Lung (tissue), 12 donors: Measurements from ENCODE around the gene CKAP5. TPM values are rescaled to one million over a fixed set of nuclear protein-coding genes. Genes with fewer than 3 reads are reported as not detected.

Source experiments
- ATAC-seq: fragments of 200-7000 bp; cut with Tn5 transposase; one replicate; pipeline ENCODE4 v1.9.1; 2020; ENCODE audit warnings: moderate number of reproducible peaks; ENCODE audit not compliant: insufficient read depth, low FRiP score
- DNase-seq, 3 donors: peaks; one replicate each; pipeline ENCODE4 v3.0.0-alpha.2; 2013 to 2017
- H3K27ac ChIP-seq, 2 donors: one replicate each; pipeline ENCODE4 v1.5.1; 2013; ENCODE audit warnings: mild to moderate bottlenecking in 2 of 2, moderate library complexity in 2 of 2, control low read depth in 1 of 2, inconsistent platforms in 1 of 2, low read depth in 1 of 2, low read length in 1 of 2
- H3K27me3 ChIP-seq, 3 donors: one replicate each; pipeline ENCODE4 v1.5.1; 2013; ENCODE audit warnings: low read length in 2 of 3; ENCODE audit not compliant: control insufficient read depth in 3 of 3, insufficient read depth in 3 of 3
- H3K36me3 ChIP-seq, 4 donors: one replicate each; pipeline ENCODE4 v1.5.1; 2013; ENCODE audit warnings: low read length in 4 of 4, mild to moderate bottlenecking in 1 of 4, moderate library complexity in 1 of 4; ENCODE audit not compliant: control insufficient read depth in 4 of 4, insufficient read depth in 4 of 4
- H3K4me1 ChIP-seq, 5 donors: one replicate each; pipeline ENCODE4 v1.5.1; 2013; ENCODE audit warnings: low read length in 5 of 5, mild to moderate bottlenecking in 2 of 5, moderate library complexity in 1 of 5; ENCODE audit not compliant: control insufficient read depth in 5 of 5, insufficient read depth in 5 of 5
- H3K4me3 ChIP-seq: one replicate; pipeline ENCODE4 v1.5.1; 2013; ENCODE audit warnings: mild to moderate bottlenecking, control low read depth, moderate library complexity
- H3K9ac ChIP-seq, 2 donors: one replicate each; pipeline ENCODE4 v1.5.1; 2013; ENCODE audit warnings: low read length in 2 of 2, control low read depth in 1 of 2; ENCODE audit not compliant: insufficient read depth in 1 of 2
- H3K9me3 ChIP-seq, 4 donors: one replicate each; pipeline ENCODE4 v1.5.1; 2013; ENCODE audit warnings: low read length in 3 of 4, mild to moderate bottlenecking in 1 of 4, moderate library complexity in 1 of 4; ENCODE audit not compliant: control insufficient read depth in 4 of 4, insufficient read depth in 3 of 4
- CTCF ChIP-seq: IDR thresholded peaks from 2 replicates; pipeline ENCODE4 v1.5.1; 2012; ENCODE audit warnings: mild to moderate bottlenecking; ENCODE audit errors: control extremely low read depth, extremely low read depth
- WGBS, 2 donors: extraction: QIAGEN DNeasy Blood & Tissue Kit; methylation state at CpG; one replicate each; pipeline ENCODE4 v1.1.7; 2013; 5-methylcytosine and 5-hydroxymethylcytosine counted together
- polyA plus RNA-seq, 2 donors: library from polyadenylated mRNA; stranded (reverse); fragments of 200-250 nt; gene quantifications; one replicate each; pipeline ENCODE4 v1.2.1, GENCODE V29; 2013
- total RNA-seq, 2 donors: library from RNA; depleted of rRNA in 1 of 2; stranded (reverse); fragments of >200 nt in 1 of 2; gene quantifications; one replicate each; pipeline ENCODE4 v1.2.1, GENCODE V29; 2014 to 2021
- donor health status: control.
- donor health status: control.
- donor health status: Bipolar disorder and iron deficiency.
- donor health status: healthy.
- donor health status: DM: yes; HTN: yes; CAD: no.

The CKAP5 gene
- total and polyA plus RNA-seq, 4 donors: 5.7 to 76.7 (median 32.2) TPM

- DNase-seq (no peak), ATAC-seq (no peak)
- no peak overlapping the region for H3K9ac ChIP-seq
- H3K4me3 ChIP-seq: no peak overlapping the region
- 96% methylated on average over 2 of the region's 2 CpGs for WGBS, 2 donors
- no peak overlapping the region for H3K27ac ChIP-seq
- TF ChIP-seq CTCF: no peak
- peaks cover 0 to 19% (median 7%) of the 10 kb centered on the region in 4 donors for H3K36me3 ChIP-seq
- no peaks in the 10 kb centered on the region for H3K4me1 ChIP-seq
- H3K27me3 ChIP-seq: no peaks in the 10 kb centered on the region
- no peaks in the 10 kb centered on the region for H3K9me3 ChIP-seq
Measured at GRCh38 chr11:46855863-46856262, 9.8 kb upstream of the CKAP5 start.

GRCh38 chr11:46855167-46855566 lies 9.1 kb upstream of the CKAP5 start:
- H3K27me3 ChIP-seq: no peaks in the 10 kb centered on the region
- no peak overlapping the region for H3K9ac ChIP-seq
- no peak for DNase-seq
- H3K36me3 ChIP-seq: peaks cover 0 to 14% (median 4%) of the 10 kb centered on the region in 4 donors
- no peak overlapping the region for H3K4me3 ChIP-seq
- TF ChIP-seq CTCF: no peak
- H3K4me1 ChIP-seq: no peaks in the 10 kb centered on the region
- 93 to 94% methylated on average over 3 of the region's 3 CpGs for WGBS, 2 donors
- no peak for ATAC-seq
- no peaks in the 10 kb centered on the region for H3K9me3 ChIP-seq
- H3K27ac ChIP-seq: no peak overlapping the region

GRCh38 chr11:46850829-46851380 lies 4.8 kb upstream of the CKAP5 start:
- DNase-seq: no peak
- Histone ChIP-seq H3K36me3 (peaks cover 0 to 3% (median 0%) of the 10 kb centered on the region in 4 donors), H3K9ac (no peak overlapping the region), H3K4me1 (no peaks in the 10 kb centered on the region), H3K4me3 (no peak overlapping the region), H3K9me3 (no peaks in the 10 kb centered on the region), H3K27me3 (no peaks in the 10 kb centered on the region), H3K27ac (no peak overlapping the region)
- no peak for ATAC-seq
- WGBS, 2 donors: 75 to 82% methylated on average over 10 of the region's 10 CpGs
- no peak for TF ChIP-seq CTCF

- no peak for TF ChIP-seq CTCF
- DNase-seq: no peak
- no peaks in the 10 kb centered on the region for H3K9me3 ChIP-seq
- no peak overlapping the region for H3K27ac ChIP-seq
- no peaks in the 10 kb centered on the region for H3K36me3 ChIP-seq
- no peaks in the 10 kb centered on the region for H3K27me3 ChIP-seq
- no peak overlapping the region for H3K4me3 ChIP-seq
- H3K9ac ChIP-seq: no peak overlapping the region
- peaks cover 0 to 7% (median 4%) of the 10 kb centered on the region in 5 donors for H3K4me1 ChIP-seq
- ATAC-seq: no peak
- 94% methylated on average over 1 of the region's 1 CpG for WGBS, 2 donors
Measured at GRCh38 chr11:46849631-46850030, 3.6 kb upstream of the CKAP5 start.
